DMS114 treated with DMSO at 0.1 percent for 48 hours (cell line): ENCODE results near the gene NOL6.
"Not testable (repeated sequence)": the region's sequence is repeated elsewhere in the genome, so short reads cannot be mapped to it uniquely, and the experiment has no call there.

Experiments used
- DNase-seq: peaks from one replicate; lab custom pipeline; 2025; ENCODE audit not compliant: unreplicated experiment; lab: John Stamatoyannopoulos, UW

Gene NOL6

GRCh38 chr9:33436445-33436844 lies 37.3 kb downstream of the NOL6 start:
- DNase-seq, result no peak

GRCh38 chr9:33435821-33436277 lies 37.9 kb downstream of the NOL6 start:
- no peak for DNase-seq

- DNase-seq, result no peak
Measured at GRCh38 chr9:33434317-33435105, 39.2 kb downstream of the NOL6 start.

GRCh38 chr9:33433871-33434270 lies 39.9 kb downstream of the NOL6 start:
- no peak for DNase-seq

- no peak for DNase-seq
Measured at GRCh38 chr9:33431420-33431819, 42.3 kb downstream of the NOL6 start.

GRCh38 chr9:33430942-33431341 lies 42.8 kb downstream of the NOL6 start:
- DNase-seq, result no peak

GRCh38 chr9:33429256-33429985 lies 44.3 kb downstream of the NOL6 start:
- no peak for DNase-seq

- no peak for DNase-seq
Measured at GRCh38 chr9:33426843-33427293, 46.9 kb downstream of the NOL6 start.

- no peak for DNase-seq
Measured at GRCh38 chr9:33425128-33425533, 48.6 kb downstream of the NOL6 start.

GRCh38 chr9:33424492-33424891 lies 49.2 kb downstream of the NOL6 start:
- not testable (repeated sequence) for DNase-seq

- not testable (repeated sequence) for DNase-seq
Measured at GRCh38 chr9:33424043-33424442, 49.7 kb downstream of the NOL6 start.

GRCh38 chr9:33419708-33420303 lies 53.9 kb downstream of the NOL6 start:
- no peak for DNase-seq

GRCh38 chr9:33418090-33418489 lies 55.6 kb downstream of the NOL6 start:
- DNase-seq, result no peak

GRCh38 chr9:33416996-33417395 lies 56.7 kb downstream of the NOL6 start:
- DNase-seq, result no peak

- no peak for DNase-seq
Measured at GRCh38 chr9:33415501-33416038, 58.2 kb downstream of the NOL6 start.

- no peak for DNase-seq
Measured at GRCh38 chr9:33414889-33415500, 58.7 kb downstream of the NOL6 start.

GRCh38 chr9:33414268-33414667 lies 59.5 kb downstream of the NOL6 start:
- DNase-seq, result no peak
